Fibroblast of mammary gland (primary cell): ENCODE results near the gene TMSB10.

Experiments
- DNase-seq: peaks from one replicate; pipeline ENCODE4 v3.0.0-alpha.2; 2010; ENCODE audit warnings: low read depth
- H3K4me3 ChIP-seq: 2 replicates; pipeline ENCODE4 v1.5.1; 2011; ENCODE audit warnings: low read depth, mild to moderate bottlenecking, low read length, moderate library complexity; ENCODE audit not compliant: control insufficient read depth
- CTCF ChIP-seq: conservative IDR thresholded peaks from 2 replicates; pipeline ENCODE4 v1.5.1; 2011; ENCODE audit warnings: low read depth, low read length, inconsistent platforms; ENCODE audit not compliant: control insufficient read depth, insufficient read depth

TMSB10 gene

GRCh38 chr2:84894758-84895520 is 10.5 kb upstream of the TMSB10 start:
- no peak overlapping the region for H3K4me3 ChIP-seq
- TF ChIP-seq CTCF: no peak
- peak; percentile 69 for DNase-seq

GRCh38 chr2:84896567-84896966 is 8.9 kb upstream of the TMSB10 start:
- no peak for TF ChIP-seq CTCF
- DNase-seq: no peak

GRCh38 chr2:84897773-84898172 is 7.7 kb upstream of the TMSB10 start:
- H3K4me3 ChIP-seq: no peak overlapping the region

More at GRCh38 chr2:84896567-84896966, 8.9 kb upstream of the TMSB10 start:
- H3K4me3 ChIP-seq: no peak overlapping the region

GRCh38 chr2:84899304-84900204 is 5.9 kb upstream of the TMSB10 start:
- no peak for TF ChIP-seq CTCF
- H3K4me3 ChIP-seq: no peak overlapping the region
- no peak for DNase-seq

More at GRCh38 chr2:84897773-84898172, 7.7 kb upstream of the TMSB10 start:
- DNase-seq: peak; percentile 38
- TF ChIP-seq CTCF: no peak

- no peak overlapping the region for H3K4me3 ChIP-seq
- no peak for TF ChIP-seq CTCF
- DNase-seq: no peak
These were observed 4.5 kb upstream of the TMSB10 start for GRCh38 chr2:84900971-84901370.

GRCh38 chr2:84901593-84902120 is 3.8 kb upstream of the TMSB10 start:
- H3K4me3 ChIP-seq: no peak overlapping the region
- no peak for TF ChIP-seq CTCF
- peak; percentile 96 for DNase-seq
